WTC11 (cell line): ENCODE measurements around the gene NACC2. TPM values are rescaled to one million over a fixed set of nuclear protein-coding genes. Genes with fewer than 3 reads are reported as not detected.

Source experiments
- ATAC-seq: fragments of 200-7000 bp; cut with Tn5 transposase; 2 replicates; pipeline ENCODE4 v1.10.0; 2021; ENCODE audit warnings: mild to moderate bottlenecking, moderate library complexity
- CTCF ChIA-PET: fragments of 300-600 bp; sonication (Branson Sonifier 250); formaldehyde crosslinking; loops from one replicate; lab custom pipeline; 2021; ENCODE audit warnings: antibody characterized with exemption; lab: Charles Lee
- POLR2A ChIA-PET: fragments of 350-600 bp; sonication (Branson Sonifier 250); formaldehyde crosslinking; loops from one replicate; lab custom pipeline; 2021; ENCODE audit warnings: antibody characterized with exemption; lab: Charles Lee
- DNase-seq: peaks from one replicate; pipeline ENCODE4 v3.0.0; 2021; ENCODE audit warnings: low spot score
- H3K27ac Mint-ChIP-seq: 2 replicates; pipeline ENCODE4 v1.8.0; 2021; ENCODE audit warnings: mixed read lengths
- H3K27me3 Mint-ChIP-seq: 2 replicates; pipeline ENCODE4 v1.8.0; 2021; ENCODE audit warnings: low read depth, mild to moderate bottlenecking, moderate library complexity, mixed read lengths
- H3K36me3 Mint-ChIP-seq: 2 replicates; pipeline ENCODE4 v1.8.0; 2021; ENCODE audit warnings: mixed read lengths
- H3K4me1 Mint-ChIP-seq: 2 replicates; pipeline ENCODE4 v1.8.0; 2022; ENCODE audit warnings: mixed read lengths
- H3K4me3 Mint-ChIP-seq: 2 replicates; pipeline ENCODE4 v1.8.0; 2021; ENCODE audit warnings: mild to moderate bottlenecking, moderate library complexity, mixed read lengths
- H3K9me3 Mint-ChIP-seq: 2 replicates; pipeline ENCODE4 v1.8.0; 2021; ENCODE audit warnings: mixed read lengths
- ATF1 ChIP-seq: sonication (generic); formaldehyde crosslinking; IDR thresholded peaks from 2 replicates; pipeline ENCODE4 v1.8.1; 2023; ENCODE audit warnings: mild to moderate bottlenecking, moderate library complexity, missing genetic modification reagents
- CREB1 ChIP-seq: sonication (generic); formaldehyde crosslinking; IDR thresholded peaks from 2 replicates; pipeline ENCODE4 v1.8.0; 2023; ENCODE audit warnings: mild to moderate bottlenecking, missing genetic modification reagents
- FOXP1 ChIP-seq: sonication (generic); formaldehyde crosslinking; IDR thresholded peaks from 2 replicates; pipeline ENCODE4 v1.8.0; 2022; ENCODE audit warnings: missing genetic modification reagents, mild to moderate bottlenecking, moderate library complexity, borderline replicate concordance
- RELA ChIP-seq: sonication (generic); formaldehyde crosslinking; IDR thresholded peaks from 2 replicates; pipeline ENCODE4 v1.8.1; 2022; ENCODE audit warnings: missing genetic modification reagents, mild to moderate bottlenecking, borderline replicate concordance
- SP1 ChIP-seq: sonication (generic); formaldehyde crosslinking; conservative IDR thresholded peaks from 2 replicates; pipeline ENCODE4 v1.8.1; 2022; ENCODE audit warnings: missing genetic modification reagents
- TEAD4 ChIP-seq: sonication (generic); formaldehyde crosslinking; IDR thresholded peaks from 2 replicates; pipeline ENCODE4 v1.8.0; 2022; ENCODE audit warnings: mild to moderate bottlenecking, missing genetic modification reagents
- ZNF121 ChIP-seq: sonication (generic); formaldehyde crosslinking; IDR thresholded peaks from 2 replicates; pipeline ENCODE4 v1.8.0; 2023; ENCODE audit warnings: missing genetic modification reagents
- ZNF138 ChIP-seq: sonication (generic); formaldehyde crosslinking; conservative IDR thresholded peaks from 2 replicates; pipeline ENCODE4 v1.8.1; 2022; ENCODE audit warnings: mild to moderate bottlenecking, moderate library complexity, missing genetic modification reagents
- ZNF423 ChIP-seq: fragments of 250-450 bp; sonication (Bioruptor Pico); IDR thresholded peaks from 2 replicates; pipeline ENCODE4 v2.1.2; 2022; ENCODE audit warnings: mild to moderate bottlenecking, moderate library complexity
- total RNA-seq: library from RNA; stranded (reverse); gene quantifications from 3 replicates; pipeline ENCODE4 v1.2.3, GENCODE V29; 2021
- TF ChIP-seq, protein P1 (sequence below): sonication (generic); formaldehyde crosslinking; IDR thresholded peaks from 2 replicates; pipeline ENCODE4 v1.8.0; 2023; ENCODE audit warnings: mild to moderate bottlenecking, missing genetic modification reagents
- TF ChIP-seq, protein P2 (sequence below): fragments of 250-450 bp; sonication (Bioruptor Pico); conservative IDR thresholded peaks from 2 replicates; pipeline ENCODE4 v1.9.0; 2021; ENCODE audit warnings: mild to moderate bottlenecking
- TF ChIP-seq, protein P3 (sequence below): sonication (generic); formaldehyde crosslinking; conservative IDR thresholded peaks from 2 replicates; pipeline ENCODE4 v1.8.1; 2022; ENCODE audit warnings: mild to moderate bottlenecking, missing genetic modification reagents
- TF ChIP-seq, protein P4 (sequence below): sonication (generic); formaldehyde crosslinking; IDR thresholded peaks from 2 replicates; pipeline ENCODE4 v1.8.0; 2023; ENCODE audit warnings: missing genetic modification reagents, mild to moderate bottlenecking, borderline replicate concordance
- TF ChIP-seq, protein P5 (sequence below): sonication (generic); formaldehyde crosslinking; IDR thresholded peaks from 2 replicates; pipeline ENCODE4 v1.8.1; 2023; ENCODE audit warnings: mild to moderate bottlenecking, moderate library complexity, missing genetic modification reagents
- TF ChIP-seq, protein P6 (sequence below): sonication (generic); formaldehyde crosslinking; IDR thresholded peaks from 2 replicates; pipeline ENCODE4 v1.8.0; 2022; ENCODE audit warnings: missing genetic modification reagents

NACC2 gene
- total RNA-seq, 1 experiment from 2014 or later: 17.1 TPM

DNA sequence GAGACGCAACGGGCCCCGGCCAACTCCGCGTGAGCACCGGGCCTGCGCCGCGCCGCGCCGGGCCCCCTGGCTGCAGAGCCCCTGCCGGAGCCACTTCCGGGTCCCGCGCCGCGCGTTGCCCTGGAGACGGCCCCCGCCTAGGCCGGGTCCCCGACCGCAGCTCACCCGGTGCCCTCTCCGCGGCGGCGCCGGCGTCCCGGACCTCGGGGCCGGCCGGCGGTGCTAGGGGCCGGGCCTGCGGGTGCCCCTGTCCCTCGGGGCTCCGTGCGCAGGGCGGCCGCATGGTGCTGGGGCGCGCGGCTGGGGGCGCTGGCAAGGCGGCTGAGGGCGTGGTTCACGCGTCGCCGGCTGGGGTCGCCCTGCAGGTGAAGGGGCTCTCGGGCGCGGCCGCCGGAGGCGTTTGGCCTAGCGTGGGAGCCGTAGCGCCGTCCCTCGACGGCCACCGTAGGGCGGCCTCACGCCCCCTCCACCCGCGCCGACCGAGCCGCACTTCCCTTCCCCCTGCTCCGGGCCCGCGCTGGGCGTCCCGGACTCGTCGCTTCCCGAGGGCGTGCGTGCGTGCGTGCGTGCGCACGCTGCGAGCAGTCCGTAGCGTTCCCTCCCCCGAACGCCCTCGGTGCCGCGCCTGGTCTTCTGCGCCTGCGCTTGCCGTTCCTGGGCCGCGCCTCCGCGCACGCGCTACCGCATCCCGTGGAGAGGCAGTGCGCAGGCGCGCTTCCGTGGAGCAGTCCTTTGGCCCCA, 23.4 kb upstream of the NACC2 start, which contains the start of gene TMEM250 (continued):
- TF ChIP-seq, protein P1, sequence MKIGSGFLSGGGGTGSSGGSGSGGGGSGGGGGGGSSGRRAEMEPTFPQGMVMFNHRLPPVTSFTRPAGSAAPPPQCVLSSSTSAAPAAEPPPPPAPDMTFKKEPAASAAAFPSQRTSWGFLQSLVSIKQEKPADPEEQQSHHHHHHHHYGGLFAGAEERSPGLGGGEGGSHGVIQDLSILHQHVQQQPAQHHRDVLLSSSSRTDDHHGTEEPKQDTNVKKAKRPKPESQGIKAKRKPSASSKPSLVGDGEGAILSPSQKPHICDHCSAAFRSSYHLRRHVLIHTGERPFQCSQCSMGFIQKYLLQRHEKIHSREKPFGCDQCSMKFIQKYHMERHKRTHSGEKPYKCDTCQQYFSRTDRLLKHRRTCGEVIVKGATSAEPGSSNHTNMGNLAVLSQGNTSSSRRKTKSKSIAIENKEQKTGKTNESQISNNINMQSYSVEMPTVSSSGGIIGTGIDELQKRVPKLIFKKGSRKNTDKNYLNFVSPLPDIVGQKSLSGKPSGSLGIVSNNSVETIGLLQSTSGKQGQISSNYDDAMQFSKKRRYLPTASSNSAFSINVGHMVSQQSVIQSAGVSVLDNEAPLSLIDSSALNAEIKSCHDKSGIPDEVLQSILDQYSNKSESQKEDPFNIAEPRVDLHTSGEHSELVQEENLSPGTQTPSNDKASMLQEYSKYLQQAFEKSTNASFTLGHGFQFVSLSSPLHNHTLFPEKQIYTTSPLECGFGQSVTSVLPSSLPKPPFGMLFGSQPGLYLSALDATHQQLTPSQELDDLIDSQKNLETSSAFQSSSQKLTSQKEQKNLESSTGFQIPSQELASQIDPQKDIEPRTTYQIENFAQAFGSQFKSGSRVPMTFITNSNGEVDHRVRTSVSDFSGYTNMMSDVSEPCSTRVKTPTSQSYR (CRISPR knock-in tag): peak; percentile 17; the same call in 1 of the 2 replicates
- TF ChIP-seq, protein P2, sequence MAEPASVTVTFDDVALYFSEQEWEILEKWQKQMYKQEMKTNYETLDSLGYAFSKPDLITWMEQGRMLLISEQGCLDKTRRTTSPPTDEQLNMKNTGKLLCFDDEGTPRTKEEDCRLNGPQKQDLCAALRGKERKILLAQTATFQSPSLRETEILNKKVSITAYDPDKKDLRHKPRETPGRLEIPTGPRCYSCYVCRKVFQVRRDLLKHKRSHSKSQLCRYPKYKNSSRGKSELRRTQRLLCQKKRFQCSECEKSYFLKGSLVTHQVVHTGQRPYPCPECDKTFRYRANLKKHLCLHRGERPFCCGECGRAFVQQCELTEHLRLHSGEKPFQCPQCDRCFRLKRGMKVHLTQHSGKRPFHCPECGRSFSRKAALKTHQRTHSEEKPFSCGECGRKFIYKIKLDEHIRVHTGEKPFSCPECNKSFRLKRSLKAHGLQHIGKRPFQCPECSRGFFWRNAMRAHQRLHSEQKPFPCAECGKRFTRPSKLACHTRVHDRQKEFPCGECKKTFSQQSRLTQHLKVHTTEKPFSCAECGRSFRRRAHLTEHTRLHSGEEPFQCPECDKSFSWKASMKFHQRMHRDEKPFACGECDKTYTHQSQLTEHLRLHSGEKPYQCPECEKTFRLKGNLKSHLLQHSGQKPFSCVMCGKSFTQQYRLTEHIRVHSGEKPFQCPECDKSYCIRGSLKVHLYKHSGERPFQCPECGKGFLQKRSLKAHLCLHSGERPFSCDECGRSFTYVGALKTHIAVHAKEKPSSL: no peak
- TF ChIP-seq ZNF138 (CRISPR knock-in tag) (no peak), FOXP1 (peak; percentile 68), ZNF423 (CRISPR knock-in tag) (peak; percentile 26; the same call in 1 of the 2 replicates), ZNF121 (CRISPR knock-in tag) (no peak), RELA (CRISPR knock-in tag) (no peak), TEAD4 (CRISPR knock-in tag) (no peak), CREB1 (peak; percentile 77; the same call in 1 of the 2 replicates), SP1 (CRISPR knock-in tag) (peak; percentile 84), ATF1 (CRISPR knock-in tag) (peak; percentile 47; the same call in 1 of the 2 replicates)
- TF ChIP-seq, protein P3, sequence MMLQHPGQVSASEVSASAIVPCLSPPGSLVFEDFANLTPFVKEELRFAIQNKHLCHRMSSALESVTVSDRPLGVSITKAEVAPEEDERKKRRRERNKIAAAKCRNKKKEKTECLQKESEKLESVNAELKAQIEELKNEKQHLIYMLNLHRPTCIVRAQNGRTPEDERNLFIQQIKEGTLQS (CRISPR knock-in tag): no peak
- TF ChIP-seq, protein P4, sequence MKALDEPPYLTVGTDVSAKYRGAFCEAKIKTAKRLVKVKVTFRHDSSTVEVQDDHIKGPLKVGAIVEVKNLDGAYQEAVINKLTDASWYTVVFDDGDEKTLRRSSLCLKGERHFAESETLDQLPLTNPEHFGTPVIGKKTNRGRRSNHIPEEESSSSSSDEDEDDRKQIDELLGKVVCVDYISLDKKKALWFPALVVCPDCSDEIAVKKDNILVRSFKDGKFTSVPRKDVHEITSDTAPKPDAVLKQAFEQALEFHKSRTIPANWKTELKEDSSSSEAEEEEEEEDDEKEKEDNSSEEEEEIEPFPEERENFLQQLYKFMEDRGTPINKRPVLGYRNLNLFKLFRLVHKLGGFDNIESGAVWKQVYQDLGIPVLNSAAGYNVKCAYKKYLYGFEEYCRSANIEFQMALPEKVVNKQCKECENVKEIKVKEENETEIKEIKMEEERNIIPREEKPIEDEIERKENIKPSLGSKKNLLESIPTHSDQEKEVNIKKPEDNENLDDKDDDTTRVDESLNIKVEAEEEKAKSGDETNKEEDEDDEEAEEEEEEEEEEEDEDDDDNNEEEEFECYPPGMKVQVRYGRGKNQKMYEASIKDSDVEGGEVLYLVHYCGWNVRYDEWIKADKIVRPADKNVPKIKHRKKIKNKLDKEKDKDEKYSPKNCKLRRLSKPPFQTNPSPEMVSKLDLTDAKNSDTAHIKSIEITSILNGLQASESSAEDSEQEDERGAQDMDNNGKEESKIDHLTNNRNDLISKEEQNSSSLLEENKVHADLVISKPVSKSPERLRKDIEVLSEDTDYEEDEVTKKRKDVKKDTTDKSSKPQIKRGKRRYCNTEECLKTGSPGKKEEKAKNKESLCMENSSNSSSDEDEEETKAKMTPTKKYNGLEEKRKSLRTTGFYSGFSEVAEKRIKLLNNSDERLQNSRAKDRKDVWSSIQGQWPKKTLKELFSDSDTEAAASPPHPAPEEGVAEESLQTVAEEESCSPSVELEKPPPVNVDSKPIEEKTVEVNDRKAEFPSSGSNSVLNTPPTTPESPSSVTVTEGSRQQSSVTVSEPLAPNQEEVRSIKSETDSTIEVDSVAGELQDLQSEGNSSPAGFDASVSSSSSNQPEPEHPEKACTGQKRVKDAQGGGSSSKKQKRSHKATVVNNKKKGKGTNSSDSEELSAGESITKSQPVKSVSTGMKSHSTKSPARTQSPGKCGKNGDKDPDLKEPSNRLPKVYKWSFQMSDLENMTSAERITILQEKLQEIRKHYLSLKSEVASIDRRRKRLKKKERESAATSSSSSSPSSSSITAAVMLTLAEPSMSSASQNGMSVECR (CRISPR knock-in tag): 0 out of 2 replicates have a peak, but pooled peaks have one; percentile 62

DNA sequence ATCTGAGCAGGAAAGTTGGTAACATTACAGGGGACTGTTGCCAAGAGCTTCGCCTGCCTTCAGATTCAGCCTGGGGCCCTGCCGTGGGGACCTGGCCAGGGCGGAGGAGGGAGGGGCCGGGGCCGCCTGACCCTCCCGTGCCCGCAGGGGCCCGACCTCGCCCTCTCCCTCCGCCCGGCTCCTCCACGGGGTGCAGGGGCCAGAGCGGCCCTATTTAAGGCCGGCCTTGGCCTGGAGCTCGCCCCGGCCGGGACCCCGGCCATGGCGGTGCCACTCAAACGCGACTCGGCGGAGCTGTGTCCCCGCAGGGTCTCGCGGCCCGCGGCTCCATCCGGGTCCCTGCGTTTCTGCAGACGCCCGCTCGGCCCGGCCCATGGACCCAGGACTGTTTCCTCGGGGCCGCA, 22.8 kb upstream of the NACC2 start:
- TF ChIP-seq, protein P5, sequence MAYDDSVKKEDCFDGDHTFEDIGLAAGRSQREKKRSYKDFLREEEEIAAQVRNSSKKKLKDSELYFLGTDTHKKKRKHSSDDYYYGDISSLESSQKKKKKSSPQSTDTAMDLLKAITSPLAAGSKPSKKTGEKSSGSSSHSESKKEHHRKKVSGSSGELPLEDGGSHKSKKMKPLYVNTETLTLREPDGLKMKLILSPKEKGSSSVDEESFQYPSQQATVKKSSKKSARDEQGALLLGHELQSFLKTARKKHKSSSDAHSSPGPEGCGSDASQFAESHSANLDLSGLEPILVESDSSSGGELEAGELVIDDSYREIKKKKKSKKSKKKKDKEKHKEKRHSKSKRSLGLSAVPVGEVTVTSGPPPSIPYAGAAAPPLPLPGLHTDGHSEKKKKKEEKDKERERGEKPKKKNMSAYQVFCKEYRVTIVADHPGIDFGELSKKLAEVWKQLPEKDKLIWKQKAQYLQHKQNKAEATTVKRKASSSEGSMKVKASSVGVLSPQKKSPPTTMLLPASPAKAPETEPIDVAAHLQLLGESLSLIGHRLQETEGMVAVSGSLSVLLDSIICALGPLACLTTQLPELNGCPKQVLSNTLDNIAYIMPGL (CRISPR knock-in tag): 0 out of 2 replicates have a peak, but pooled peaks have one; percentile 14
- TF ChIP-seq, protein P6, sequence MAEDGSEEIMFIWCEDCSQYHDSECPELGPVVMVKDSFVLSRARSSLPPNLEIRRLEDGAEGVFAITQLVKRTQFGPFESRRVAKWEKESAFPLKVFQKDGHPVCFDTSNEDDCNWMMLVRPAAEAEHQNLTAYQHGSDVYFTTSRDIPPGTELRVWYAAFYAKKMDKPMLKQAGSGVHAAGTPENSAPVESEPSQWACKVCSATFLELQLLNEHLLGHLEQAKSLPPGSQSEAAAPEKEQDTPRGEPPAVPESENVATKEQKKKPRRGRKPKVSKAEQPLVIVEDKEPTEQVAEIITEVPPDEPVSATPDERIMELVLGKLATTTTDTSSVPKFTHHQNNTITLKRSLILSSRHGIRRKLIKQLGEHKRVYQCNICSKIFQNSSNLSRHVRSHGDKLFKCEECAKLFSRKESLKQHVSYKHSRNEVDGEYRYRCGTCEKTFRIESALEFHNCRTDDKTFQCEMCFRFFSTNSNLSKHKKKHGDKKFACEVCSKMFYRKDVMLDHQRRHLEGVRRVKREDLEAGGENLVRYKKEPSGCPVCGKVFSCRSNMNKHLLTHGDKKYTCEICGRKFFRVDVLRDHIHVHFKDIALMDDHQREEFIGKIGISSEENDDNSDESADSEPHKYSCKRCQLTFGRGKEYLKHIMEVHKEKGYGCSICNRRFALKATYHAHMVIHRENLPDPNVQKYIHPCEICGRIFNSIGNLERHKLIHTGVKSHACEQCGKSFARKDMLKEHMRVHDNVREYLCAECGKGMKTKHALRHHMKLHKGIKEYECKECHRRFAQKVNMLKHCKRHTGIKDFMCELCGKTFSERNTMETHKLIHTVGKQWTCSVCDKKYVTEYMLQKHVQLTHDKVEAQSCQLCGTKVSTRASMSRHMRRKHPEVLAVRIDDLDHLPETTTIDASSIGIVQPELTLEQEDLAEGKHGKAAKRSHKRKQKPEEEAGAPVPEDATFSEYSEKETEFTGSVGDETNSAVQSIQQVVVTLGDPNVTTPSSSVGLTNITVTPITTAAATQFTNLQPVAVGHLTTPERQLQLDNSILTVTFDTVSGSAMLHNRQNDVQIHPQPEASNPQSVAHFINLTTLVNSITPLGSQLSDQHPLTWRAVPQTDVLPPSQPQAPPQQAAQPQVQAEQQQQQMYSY: no peak
- H3K4me3 Mint-ChIP-seq: peak overlapping the region; percentile 66
- no peaks in the 10 kb centered on the region for H3K9me3 Mint-ChIP-seq
- H3K4me1 Mint-ChIP-seq: no peaks in the 10 kb centered on the region; the same call in 1 of the 2 replicates
- H3K27me3 Mint-ChIP-seq: no peaks in the 10 kb centered on the region
- no peak overlapping the region for H3K27ac Mint-ChIP-seq
- no peaks in the 10 kb centered on the region for H3K36me3 Mint-ChIP-seq
- ChIA-PET CTCF (interaction anchor here (0.9 to 1.4 kb wide), 13 partner anchors 9 to 157 kb away, joined by 3 to 5 read pairs (median 3); partner anchors contain the start of gene UBAC1), POLR2A (no interaction called here)
- no peak for DNase-seq
- peak; percentile 4; the same call in 1 of the 2 replicates for ATAC-seq
